CD4-positive, alpha-beta T cell (primary cell): ENCODE measurements around the gene EFNA1. TPM values are rescaled to one million over a fixed set of nuclear protein-coding genes. Genes with fewer than 3 reads are reported as not detected.

Source experiments
- ATAC-seq: fragments of 200-7000 bp; cut with Tn5 transposase; one replicate; pipeline ENCODE4 v1.10.0; 2022; ENCODE audit warnings: mild to moderate bottlenecking; ENCODE audit not compliant: poor library complexity
- CTCF ChIA-PET: fragments of 350-600 bp; sonication (Branson Sonifier 250); formaldehyde crosslinking; loops from one replicate; lab custom pipeline; 2021; ENCODE audit warnings: antibody characterized with exemption, inconsistent platforms; lab: Charles Lee
- POLR2A ChIA-PET: fragments of 350-600 bp; sonication (Branson Sonifier 250); formaldehyde crosslinking; loops from one replicate; lab custom pipeline; 2021; ENCODE audit warnings: antibody characterized with exemption, inconsistent platforms; lab: Charles Lee
- DNase-seq, 14 experiments: peaks; one replicate each; pipeline ENCODE4 v3.0.0-alpha.2; 2013 to 2020; ENCODE audit warnings: mixed read lengths in 2 of 14
- H3K27ac ChIP-seq, 2 donors: one replicate each; pipeline versions ENCODE4 v1.5.1 to v1.7.0; 2013; ENCODE audit warnings: low read length in 2 of 2, low read depth in 1 of 2, mild to moderate bottlenecking in 1 of 2
- H3K27me3 ChIP-seq, 2 experiments: 1 replicate in 1 of 2; 2 replicates in 1 of 2; pipeline versions ENCODE4 v1.6.1 to v1.7.0; 2013; ENCODE audit warnings: low read length in 2 of 2, control low read depth in 1 of 2, mild to moderate bottlenecking in 1 of 2, moderate library complexity in 1 of 2; ENCODE audit not compliant: insufficient read depth in 2 of 2, control insufficient read depth in 1 of 2
- H3K36me3 ChIP-seq: one replicate; pipeline ENCODE4 v1.6.1; 2013; ENCODE audit warnings: low read length, control low read depth; ENCODE audit not compliant: insufficient read depth
- H3K4me1 ChIP-seq: one replicate; pipeline ENCODE4 v1.6.1; 2013; ENCODE audit warnings: low read length, control low read depth; ENCODE audit not compliant: insufficient read depth
- H3K4me3 ChIP-seq: one replicate; pipeline ENCODE4 v1.5.1; 2013; ENCODE audit warnings: mild to moderate bottlenecking, low read length, moderate library complexity
- H3K9me3 ChIP-seq, 2 experiments: 1 replicate in 1 of 2; 2 replicates in 1 of 2; pipeline versions ENCODE4 v1.6.1 to v1.7.0; 2013; ENCODE audit warnings: low read length in 2 of 2, mild to moderate bottlenecking in 2 of 2, control low read depth in 1 of 2, moderate library complexity in 1 of 2; ENCODE audit not compliant: control insufficient read depth in 1 of 2, insufficient read depth in 1 of 2
- H3K27ac Mint-ChIP-seq: one replicate; pipeline ENCODE4 v1.8.0; 2020; ENCODE audit warnings: mixed read lengths
- H3K27me3 Mint-ChIP-seq: one replicate; pipeline ENCODE4 v1.8.0; 2021; ENCODE audit warnings: mixed read lengths
- H3K36me3 Mint-ChIP-seq: one replicate; pipeline ENCODE4 v1.8.0; 2021; ENCODE audit warnings: low read depth, mixed read lengths
- H3K4me1 Mint-ChIP-seq: one replicate; pipeline ENCODE4 v1.8.0; 2021; ENCODE audit warnings: low read depth, mixed read lengths
- H3K4me3 Mint-ChIP-seq: one replicate; pipeline ENCODE4 v1.8.0; 2020; ENCODE audit warnings: mild to moderate bottlenecking, mixed read lengths
- H3K9me3 Mint-ChIP-seq: one replicate; pipeline ENCODE4 v1.8.0; 2020; ENCODE audit warnings: mixed read lengths
- intact Hi-C, 2 experiments: fragments of 100-400 bp; cut with DNase I in 1 of 2; cut with micrococcal nuclease in 1 of 2; formaldehyde crosslinking; loops; one replicate each; pipeline versions ENCODE4 v1.15.1 to v1.9.0; 2023 to 2025; cut with DNase I, micrococcal nuclease
- total RNA-seq, 174 experiments: library from RNA in 2 of 174; stranded (reverse) in 2 of 174; gene quantifications; one replicate each; pipeline ENCODE4 v1.2.3 and lab custom pipeline; 2021 to 2026
- TF ChIP-seq, protein P1 (sequence below): fragments of 200-600 bp; IDR thresholded peaks from one replicate; pipeline ENCODE4 v1.8.0; 2022; ENCODE audit warnings: antibody characterized with exemption, mild to moderate bottlenecking

EFNA1 gene
- total RNA-seq, 2 experiments from 2014 or later: 4.2 to 5.9 TPM

DNA sequence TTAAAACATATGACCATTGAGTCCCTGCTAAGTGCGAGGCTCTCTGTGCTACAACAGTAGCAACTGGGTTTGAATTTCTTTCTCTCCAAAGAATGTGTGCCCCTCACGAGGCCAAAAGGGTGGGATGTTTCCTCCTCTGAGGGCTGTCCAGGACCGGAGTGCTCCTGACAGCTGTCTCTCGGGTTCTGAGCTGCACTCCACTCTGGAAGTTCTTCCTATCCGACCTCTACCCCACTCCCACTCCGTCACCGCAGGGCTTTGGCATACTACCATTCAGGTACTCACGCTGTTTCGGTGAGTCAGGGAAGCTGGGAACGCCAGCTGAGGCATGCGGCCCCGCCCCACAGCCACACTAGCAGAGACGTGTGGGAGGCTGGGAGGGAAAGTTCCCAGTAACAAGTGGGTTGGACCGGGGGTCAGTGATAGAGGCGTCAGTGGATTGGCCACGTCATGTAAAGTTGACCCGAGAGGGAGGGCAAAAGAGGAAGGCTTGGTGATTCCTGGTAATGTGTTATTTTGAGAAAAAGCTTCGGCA is 7.3 kb downstream of the EFNA1 start:
- Histone ChIP-seq H3K27ac (peak overlapping the region; percentile 88 to 99), H3K4me1 (peaks cover 47% of the 10 kb centered on the region), H3K36me3 (peaks cover 7% of the 10 kb centered on the region), H3K4me3 (peak overlapping the region; percentile 97), H3K9me3 (no peaks in the 10 kb centered on the region), H3K27me3 (no peaks in the 10 kb centered on the region)
- intact Hi-C loops: loop anchor here in 1 of 2 experiments (5.0 kb wide), 1 partner anchor 72 kb away; the partner anchor contains the start of genes MTX1 and THBS3
- ATAC-seq: no peak
- DNase-seq: peak in 8 of 14 experiments; percentile 7 to 81 (median 32)
- CTCF ChIA-PET: interaction anchor here (0.5 to 2.0 kb wide), 7 partner anchors 33 to 873 kb away, joined by 3 to 7 read pairs (median 5); partner anchors contain the start of genes KRTCAP2 and THBS3
- Mint-ChIP-seq H3K9me3 (no peaks in the 10 kb centered on the region), H3K27ac (peak overlapping the region; percentile 98), H3K4me1 (peaks cover 55% of the 10 kb centered on the region), H3K27me3 (peaks cover 5% of the 10 kb centered on the region), H3K36me3 (peaks cover 41% of the 10 kb centered on the region), H3K4me3 (peak overlapping the region; percentile 95)
- POLR2A ChIA-PET: interaction anchor here (0.6 to 2.3 kb wide), 6 partner anchors 8 to 123 kb away, joined by 3 to 10 read pairs (median 4); partner anchors contain the start of gene KRTCAP2
- TF ChIP-seq, protein P1, sequence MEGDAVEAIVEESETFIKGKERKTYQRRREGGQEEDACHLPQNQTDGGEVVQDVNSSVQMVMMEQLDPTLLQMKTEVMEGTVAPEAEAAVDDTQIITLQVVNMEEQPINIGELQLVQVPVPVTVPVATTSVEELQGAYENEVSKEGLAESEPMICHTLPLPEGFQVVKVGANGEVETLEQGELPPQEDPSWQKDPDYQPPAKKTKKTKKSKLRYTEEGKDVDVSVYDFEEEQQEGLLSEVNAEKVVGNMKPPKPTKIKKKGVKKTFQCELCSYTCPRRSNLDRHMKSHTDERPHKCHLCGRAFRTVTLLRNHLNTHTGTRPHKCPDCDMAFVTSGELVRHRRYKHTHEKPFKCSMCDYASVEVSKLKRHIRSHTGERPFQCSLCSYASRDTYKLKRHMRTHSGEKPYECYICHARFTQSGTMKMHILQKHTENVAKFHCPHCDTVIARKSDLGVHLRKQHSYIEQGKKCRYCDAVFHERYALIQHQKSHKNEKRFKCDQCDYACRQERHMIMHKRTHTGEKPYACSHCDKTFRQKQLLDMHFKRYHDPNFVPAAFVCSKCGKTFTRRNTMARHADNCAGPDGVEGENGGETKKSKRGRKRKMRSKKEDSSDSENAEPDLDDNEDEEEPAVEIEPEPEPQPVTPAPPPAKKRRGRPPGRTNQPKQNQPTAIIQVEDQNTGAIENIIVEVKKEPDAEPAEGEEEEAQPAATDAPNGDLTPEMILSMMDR: no peak

DNA sequence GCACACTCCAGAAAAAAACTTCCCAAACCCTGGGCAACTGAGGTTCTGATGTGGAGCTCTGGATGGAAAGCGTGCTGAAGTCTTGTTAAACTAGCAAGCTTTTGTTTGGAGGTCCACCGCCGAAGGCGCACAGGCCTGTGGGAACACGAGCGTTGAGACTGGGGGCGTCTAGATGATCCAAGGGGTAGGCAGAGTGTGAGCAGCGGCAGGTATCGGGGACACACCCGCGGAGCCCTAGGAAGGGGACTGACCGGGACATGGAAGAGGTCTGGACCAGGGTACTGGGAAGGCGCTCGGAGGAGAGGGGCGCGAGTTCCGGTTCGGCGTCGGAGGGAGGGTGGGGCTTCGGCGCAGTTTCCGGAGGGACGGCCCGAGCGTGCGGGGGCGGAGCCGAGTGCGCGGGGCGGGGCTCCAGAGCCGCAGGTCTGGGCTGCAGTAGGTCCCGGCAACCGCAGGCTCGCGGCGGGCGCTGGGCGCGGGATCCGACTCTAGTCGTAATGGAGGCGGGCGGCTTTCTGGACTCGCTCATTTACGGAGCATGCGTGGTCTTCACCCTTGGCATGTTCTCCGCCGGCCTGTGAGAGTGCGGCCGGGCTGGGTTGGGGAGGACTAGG is 7.8 kb downstream of the EFNA1 start, which contains the start of gene SLC50A1:
Gene SLC50A1 (plus strand): TSS at position 438 of the 614 bp plus-strand sequence. CDS start 60 bp downstream, at position 498.
- intact Hi-C loops: loop anchor here in 1 of 2 experiments (5.0 kb wide), 1 partner anchor 72 kb away; the partner anchor contains the start of genes MTX1 and THBS3
- H3K36me3 ChIP-seq: peaks cover 7% of the 10 kb centered on the region
- Mint-ChIP-seq H3K27ac (peak within 1 kb of the TSS; percentile 98), H3K27me3 (peaks cover 3% of the 10 kb centered on the region), H3K36me3 (peaks cover 45% of the 10 kb centered on the region), H3K4me1 (peaks cover 54% of the 10 kb centered on the region), H3K4me3 (peak within 1 kb of the TSS; percentile 95), H3K9me3 (no peaks in the 10 kb centered on the region)
- H3K4me3 ChIP-seq: peak within 1 kb of the TSS; percentile 97
- TF ChIP-seq, protein P1: no peak
- DNase-seq (peak; percentile 83 to 97 (median 89)), ATAC-seq (peak; percentile 85)
- CTCF ChIA-PET: interaction anchor here (0.5 to 2.0 kb wide), 7 partner anchors 32 to 873 kb away, joined by 3 to 7 read pairs (median 4); partner anchors contain the start of gene THBS3
- H3K27ac ChIP-seq: peak within 1 kb of the TSS; percentile 98 to 99
- no peaks in the 10 kb centered on the region for H3K9me3 ChIP-seq
- H3K27me3 ChIP-seq: no peaks in the 10 kb centered on the region
- POLR2A ChIA-PET: interaction anchor here (0.6 to 2.3 kb wide), 6 partner anchors 9 to 124 kb away, joined by 3 to 10 read pairs (median 4); partner anchors contain the start of gene KRTCAP2
- peaks cover 47% of the 10 kb centered on the region for H3K4me1 ChIP-seq

DNA sequence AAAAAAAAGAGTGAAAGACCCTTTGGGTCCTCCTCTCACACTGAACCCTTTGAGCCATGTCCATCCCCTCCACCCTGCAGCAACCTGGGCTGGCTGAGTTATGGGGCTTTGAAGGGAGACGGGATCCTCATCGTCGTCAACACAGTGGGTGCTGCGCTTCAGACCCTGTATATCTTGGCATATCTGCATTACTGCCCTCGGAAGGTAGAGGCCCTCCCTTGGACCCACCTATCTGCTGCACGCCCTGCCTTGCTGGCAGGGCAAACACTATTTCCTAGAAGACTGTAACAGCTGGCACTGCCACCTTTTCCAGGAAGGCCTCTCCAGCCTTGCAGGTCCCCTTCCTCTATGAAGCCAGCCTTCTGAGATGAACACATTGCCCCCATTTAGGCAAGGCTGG is 9.1 kb downstream of the EFNA1 start:
- ATAC-seq (no peak), DNase-seq (peak in 3 of 14 experiments; percentile 17 to 48 (median 37))
- Histone ChIP-seq H3K9me3 (no peaks in the 10 kb centered on the region), H3K4me3 (peak overlapping the region; percentile 97), H3K27ac (peak overlapping the region; percentile 60 to 99), H3K27me3 (no peaks in the 10 kb centered on the region), H3K36me3 (peaks cover 7% of the 10 kb centered on the region), H3K4me1 (peaks cover 49% of the 10 kb centered on the region)
- no peaks in the 10 kb centered on the region for H3K9me3 Mint-ChIP-seq
- peak overlapping the region; percentile 98 for H3K27ac Mint-ChIP-seq
- TF ChIP-seq, protein P1: no peak
- CTCF ChIA-PET: interaction anchor here (1.2 to 1.8 kb wide), 6 partner anchors 31 to 114 kb away, joined by 3 to 8 read pairs (median 6); partner anchors contain the start of gene KRTCAP2
- intact Hi-C loops: loop anchor here in 1 of 2 experiments (5.0 kb wide), 1 partner anchor 71 kb away; the partner anchor contains the start of genes MTX1 and THBS3
- H3K27me3 Mint-ChIP-seq: no peaks in the 10 kb centered on the region
- POLR2A ChIA-PET: interaction anchor here (2.3 kb wide), 1 partner anchor 10 kb away, joined by 10 read pairs; no protein-coding TSS in a partner anchor
- H3K4me1 Mint-ChIP-seq: peaks cover 52% of the 10 kb centered on the region
- H3K4me3 Mint-ChIP-seq: peak overlapping the region; percentile 95
- peaks cover 36% of the 10 kb centered on the region for H3K36me3 Mint-ChIP-seq
